IPS-NIHi7 (cell line): ENCODE data around the gene PURA.
"Not testable (repeated sequence)": the region's sequence is repeated elsewhere in the genome, so short reads cannot be mapped to it uniquely, and the experiment has no call there.

ENCODE experiments used
- DNase-seq: peaks from one replicate; pipeline ENCODE4 v3.0.0; 2012; ENCODE audit warnings: mixed read lengths; ENCODE audit errors: extremely low spot score

The PURA gene

GRCh38 chr5:140135127-140135526 is 21.2 kb downstream of the PURA start:
- DNase-seq, result no peak

GRCh38 chr5:140136624-140137023 is 22.7 kb downstream of the PURA start:
- no peak for DNase-seq

- no peak for DNase-seq
Measured at GRCh38 chr5:140140435-140140834, 26.5 kb downstream of the PURA start.

- no peak for DNase-seq
Measured at GRCh38 chr5:140141241-140141640, 27.3 kb downstream of the PURA start.

GRCh38 chr5:140142246-140142645 is 28.3 kb downstream of the PURA start:
- DNase-seq, result no peak

- DNase-seq, result no peak
Measured at GRCh38 chr5:140142856-140143255, 28.9 kb downstream of the PURA start.

- DNase-seq, result no peak
Measured at GRCh38 chr5:140143521-140144258, 29.8 kb downstream of the PURA start.

GRCh38 chr5:140145256-140145655 is 31.3 kb downstream of the PURA start:
- no peak for DNase-seq

GRCh38 chr5:140145818-140146522 is 32.1 kb downstream of the PURA start:
- DNase-seq, result peak; percentile 79

GRCh38 chr5:140146523-140146842 is 32.6 kb downstream of the PURA start:
- no peak for DNase-seq

GRCh38 chr5:140147460-140147859 is 33.6 kb downstream of the PURA start:
- no peak for DNase-seq

GRCh38 chr5:140148508-140148907 is 34.6 kb downstream of the PURA start:
- peak; percentile 78 for DNase-seq

GRCh38 chr5:140150201-140150600 is 36.3 kb downstream of the PURA start:
- DNase-seq, result no peak

GRCh38 chr5:140151144-140152021 is 37.5 kb downstream of the PURA start:
- no peak for DNase-seq

- no peak for DNase-seq
Measured at GRCh38 chr5:140152022-140152999, 38.4 kb downstream of the PURA start.

GRCh38 chr5:140153255-140153654 is 39.3 kb downstream of the PURA start:
- no peak for DNase-seq

GRCh38 chr5:140153905-140154304 is 40.0 kb downstream of the PURA start:
- no peak for DNase-seq

- DNase-seq, result not testable (repeated sequence)
Measured at GRCh38 chr5:140154710-140155381, 40.9 kb downstream of the PURA start.

GRCh38 chr5:140157032-140157781 is 43.3 kb downstream of the PURA start:
- DNase-seq, result peak; percentile 95
